SK-N-SH treated with all-trans-retinoic acid at 6 μM for 48 hours (cell line): ENCODE data around the gene ERCC6.

ENCODE experiments used
- ARNTL ChIP-seq: fragments of 450-650 bp; formaldehyde crosslinking; IDR thresholded peaks from 2 replicates; pipeline ENCODE4 v1.5.0; 2020; ENCODE audit warnings: low read depth, mild to moderate bottlenecking, moderate library complexity, borderline replicate concordance
- CSRNP3 ChIP-seq: fragments of 250-450 bp; sonication (Bioruptor Pico); IDR thresholded peaks from 2 replicates; pipeline ENCODE4 v1.5.1; 2021; ENCODE audit warnings: mild to moderate bottlenecking, moderate library complexity
- PATZ1 ChIP-seq: fragments of 250-450 bp; sonication (Bioruptor Pico); IDR thresholded peaks from 2 replicates; pipeline ENCODE4 v1.8.0; 2020; ENCODE audit warnings: mild to moderate bottlenecking, moderate library complexity, borderline replicate concordance
- ZFP3 ChIP-seq: fragments of 250-450 bp; sonication (Bioruptor Pico); IDR thresholded peaks from 2 replicates; pipeline ENCODE4 v1.5.0; 2020; ENCODE audit warnings: mild to moderate bottlenecking, moderate library complexity
- ZNF70 ChIP-seq: fragments of 450-650 bp; formaldehyde crosslinking; IDR thresholded peaks from 2 replicates; pipeline ENCODE4 v1.5.0; 2020; ENCODE audit warnings: mild to moderate bottlenecking, moderate library complexity
- ZNF8 ChIP-seq: fragments of 450-650 bp; formaldehyde crosslinking; IDR thresholded peaks from 2 replicates; pipeline ENCODE4 v1.5.0; 2020; ENCODE audit warnings: mild to moderate bottlenecking, moderate library complexity

GRCh38 chr10:49557681-49558080 is 18.8 kb upstream of the ERCC6 start:
- no peak for TF ChIP-seq ZNF70 (CRISPR knock-in tag)
- no peak for TF ChIP-seq ARNTL (CRISPR knock-in tag)
- TF ChIP-seq CSRNP3 (CRISPR knock-in tag), result no peak
- TF ChIP-seq ZFP3 (CRISPR knock-in tag), result no peak
- TF ChIP-seq PATZ1 (CRISPR knock-in tag), result no peak
- TF ChIP-seq ZNF8 (CRISPR knock-in tag), result no peak
